Caco-2 (cell line): ENCODE results near the gene TBX6. TPM values are rescaled to one million over a fixed set of nuclear protein-coding genes. Genes with fewer than 3 reads are reported as not detected.
"Not testable (repeated sequence)": the region's sequence is repeated elsewhere in the genome, so short reads cannot be mapped to it uniquely, and the experiment has no call there.

Experiments used
- BruUV-seq: library from RNA; stranded (reverse); fragments of 400-500 nt; replicated peaks from 2 replicates; lab custom pipeline; 2021; lab: Mats Ljungman, UMichigan
- CTCF ChIA-PET: fragments of 300-600 bp; sonication (Branson Sonifier 250); formaldehyde crosslinking; loops from one replicate; lab custom pipeline; 2022; ENCODE audit warnings: antibody characterized with exemption; lab: Charles Lee
- POLR2A ChIA-PET: fragments of 300-600 bp; sonication (Branson Sonifier 250); formaldehyde crosslinking; loops from one replicate; lab custom pipeline; 2022; ENCODE audit warnings: antibody characterized with exemption; lab: Charles Lee
- DNase-seq, 2 experiments: peaks; one replicate each; pipeline versions ENCODE4 v3.0.0 to v3.0.0-alpha.2; 2020 to 2022
- H3K27me3 ChIP-seq: replicated peaks from 2 replicates; pipeline ENCODE4 v1.6.0; 2011; ENCODE audit warnings: low read length; ENCODE audit not compliant: control insufficient read depth, insufficient read depth
- H3K36me3 ChIP-seq: 2 replicates; pipeline ENCODE4 v1.5.1; 2011; ENCODE audit warnings: low read length; ENCODE audit not compliant: control insufficient read depth, insufficient read depth
- H3K4me1 ChIP-seq: fragments of 250-450 bp; sonication (Bioruptor Pico); 2 replicates; pipeline ENCODE4 v1.5.1; 2020; ENCODE audit warnings: mild to moderate bottlenecking
- H3K4me3 ChIP-seq: 2 replicates; pipeline ENCODE4 v1.5.1; 2011; ENCODE audit warnings: low read depth, mild to moderate bottlenecking, control low read depth, low read length
- H3K9me3 ChIP-seq: fragments of 250-450 bp; sonication (Bioruptor Pico); 2 replicates; pipeline ENCODE4 v1.5.1; 2020; ENCODE audit warnings: mild to moderate bottlenecking, moderate library complexity
- H3K27ac Mint-ChIP-seq: one replicate; pipeline ENCODE4 v1.8.0; 2022; ENCODE audit warnings: mixed read lengths; ENCODE audit not compliant: unreplicated experiment
- H3K27me3 Mint-ChIP-seq: one replicate; pipeline ENCODE4 v1.8.0; 2022; ENCODE audit warnings: mixed read lengths; ENCODE audit not compliant: insufficient read depth, unreplicated experiment
- H3K36me3 Mint-ChIP-seq: one replicate; pipeline ENCODE4 v1.8.0; 2022; ENCODE audit warnings: mild to moderate bottlenecking, mixed read lengths; ENCODE audit not compliant: insufficient read depth, unreplicated experiment
- H3K4me1 Mint-ChIP-seq: one replicate; pipeline ENCODE4 v1.8.0; 2022; ENCODE audit warnings: low read depth, mixed read lengths; ENCODE audit not compliant: unreplicated experiment
- H3K4me3 Mint-ChIP-seq: one replicate; pipeline ENCODE4 v1.8.0; 2022; ENCODE audit warnings: mild to moderate bottlenecking, moderate library complexity, mixed read lengths; ENCODE audit not compliant: unreplicated experiment
- H3K9me3 Mint-ChIP-seq: one replicate; pipeline ENCODE4 v1.8.0; 2022; ENCODE audit warnings: mixed read lengths; ENCODE audit not compliant: unreplicated experiment
- CTCF ChIP-seq, 2 experiments: fragments of 200-600 bp in 1 of 2; IDR thresholded peaks; 1 replicate in 1 of 2; 2 replicates in 1 of 2; pipeline versions ENCODE4 v1.5.1 to v1.8.0; 2011 to 2022; ENCODE audit warnings: antibody characterized with exemption in 1 of 2, control low read depth in 1 of 2, inconsistent platforms in 1 of 2, low read depth in 1 of 2, low read length in 1 of 2, mild to moderate bottlenecking in 1 of 2, moderate library complexity in 1 of 2; ENCODE audit not compliant: insufficient read depth in 1 of 2, severe bottlenecking in 1 of 2, unreplicated experiment in 1 of 2
- intact Hi-C: fragments of 100-400 bp; cut with micrococcal nuclease; formaldehyde crosslinking; loops from one replicate; pipeline ENCODE4 v1.10.0; 2022; ENCODE audit not compliant: unreplicated experiment
- total RNA-seq: library from RNA; stranded (reverse); gene quantifications from 2 replicates; pipeline ENCODE4 v1.2.3, GENCODE V29; 2022

TBX6 gene
- total RNA-seq, 1 experiment from 2014 or later = 1.1 TPM

GRCh38 chr16:30116291-30117207, 24.8 kb upstream of the TBX6 start:
- ChIA-PET POLR2A (no interaction called here), CTCF (interaction anchor here (0.6 kb wide), 1 partner anchor 51 kb away, joined by 3 read pairs; no protein-coding TSS in a partner anchor)
- no peak overlapping the region for H3K27ac Mint-ChIP-seq

GRCh38 chr16:30115238-30115637, 23.5 kb upstream of the TBX6 start:
- no TSS peak for BruUV-seq
- intact Hi-C loops = no loop called here
- peaks cover 16% of the 10 kb centered on the region; the same call in 1 of the 2 replicates for H3K4me1 ChIP-seq
- no peak for TF ChIP-seq CTCF (IDR thresholded peaks at IDR 0.05; ENCODE audit: insufficient read depth in 1 of 2, low read depth in 1 of 2, low read length in 1 of 2, severe bottlenecking in 1 of 2, unreplicated experiment in 1 of 2)
- POLR2A ChIA-PET = interaction anchor here (0.7 kb wide), 1 partner anchor 315 kb away, joined by 3 read pairs; the partner anchor contains the start of gene DCTPP1
- no peak overlapping the region for H3K4me3 ChIP-seq
- H3K36me3 Mint-ChIP-seq = peaks cover 16% of the 10 kb centered on the region
- H3K27ac Mint-ChIP-seq = no peak overlapping the region
- H3K4me1 Mint-ChIP-seq = peaks cover 9% of the 10 kb centered on the region
- no peaks in the 10 kb centered on the region for H3K9me3 ChIP-seq
- peak in 1 of 2 experiments; percentile 12 for DNase-seq
- CTCF ChIA-PET = interaction anchor here (0.9 kb wide), 1 partner anchor 50 kb away, joined by 4 read pairs; the partner anchor contains the start of gene ALDOA
- no peak overlapping the region for H3K4me3 Mint-ChIP-seq
- no peaks in the 10 kb centered on the region for H3K9me3 Mint-ChIP-seq
- no peaks in the 10 kb centered on the region for H3K27me3 Mint-ChIP-seq
- H3K36me3 ChIP-seq = peaks cover 1% of the 10 kb centered on the region; the same call in 1 of the 2 replicates
- no peaks in the 10 kb centered on the region for H3K27me3 ChIP-seq

More at GRCh38 chr16:30116291-30117207, 24.8 kb upstream of the TBX6 start:
- H3K4me1 Mint-ChIP-seq = peaks cover under 1% of the 10 kb centered on the region
- no peak for DNase-seq
- no peaks in the 10 kb centered on the region for H3K27me3 Mint-ChIP-seq
- Histone ChIP-seq H3K36me3 (peaks cover 1% of the 10 kb centered on the region; the same call in 1 of the 2 replicates), H3K4me3 (no peak overlapping the region), H3K4me1 (peaks cover 9% of the 10 kb centered on the region; the same call in 1 of the 2 replicates), H3K27me3 (no peaks in the 10 kb centered on the region), H3K9me3 (no peaks in the 10 kb centered on the region)
- BruUV-seq = no TSS peak
- intact Hi-C loops = no loop called here
- peaks cover 4% of the 10 kb centered on the region for H3K36me3 Mint-ChIP-seq
- no peak for TF ChIP-seq CTCF (IDR thresholded peaks at IDR 0.05; ENCODE audit: insufficient read depth in 1 of 2, low read depth in 1 of 2, low read length in 1 of 2, severe bottlenecking in 1 of 2, unreplicated experiment in 1 of 2)
- no peak overlapping the region for H3K4me3 Mint-ChIP-seq
- H3K9me3 Mint-ChIP-seq = no peaks in the 10 kb centered on the region

- H3K4me3 Mint-ChIP-seq, DNase-seq, H3K36me3 ChIP-seq, H3K27ac Mint-ChIP-seq, H3K9me3 Mint-ChIP-seq, H3K27me3 ChIP-seq, H3K4me3 ChIP-seq, H3K4me1 Mint-ChIP-seq, H3K9me3 ChIP-seq, intact Hi-C loops, BruUV-seq, H3K27me3 Mint-ChIP-seq: not testable (repeated sequence)
- peaks cover 16% of the 10 kb centered on the region for H3K36me3 Mint-ChIP-seq
- ChIA-PET CTCF (interaction anchor here (0.9 kb wide), 1 partner anchor 50 kb away, joined by 4 read pairs; the partner anchor contains the start of gene ALDOA), POLR2A (interaction anchor here (0.7 kb wide), 1 partner anchor 315 kb away, joined by 3 read pairs; the partner anchor contains the start of gene DCTPP1)
- H3K4me1 ChIP-seq = peaks cover 18% of the 10 kb centered on the region; the same call in 1 of the 2 replicates
Observed at GRCh38 chr16:30114833-30115232, 23.1 kb upstream of the TBX6 start.
